GM12891 (cell line): Measurements from ENCODE around the gene PCNX1.

Source experiments
- PAX5 ChIP-seq: IDR thresholded peaks from 2 replicates; pipeline ENCODE4 v1.6.1; 2011; ENCODE audit warnings: low read length, moderate library complexity, mild to moderate bottlenecking; ENCODE audit not compliant: insufficient read depth, severe bottlenecking
- POLR2A ChIP-seq: IDR thresholded peaks from 2 replicates; pipeline ENCODE4 v1.6.1; 2011; ENCODE audit warnings: low read depth, low read length, control low read depth
- POLR2AphosphoS5 ChIP-seq: IDR thresholded peaks from 2 replicates; pipeline ENCODE4 v1.6.1; 2011; ENCODE audit warnings: low read depth, low read length, control low read depth
- POU2F2 ChIP-seq: IDR thresholded peaks from 2 replicates; pipeline ENCODE4 v1.6.1; 2011; ENCODE audit warnings: low read depth, mild to moderate bottlenecking, control low read depth, low read length, moderate library complexity
- SPI1 ChIP-seq: IDR thresholded peaks from 2 replicates; pipeline ENCODE4 v1.6.1; 2011; ENCODE audit warnings: low read depth, low read length, control low read depth
- TAF1 ChIP-seq: IDR thresholded peaks from 2 replicates; pipeline ENCODE4 v1.6.1; 2011; ENCODE audit warnings: low read depth, low read length, control low read depth

DNA sequence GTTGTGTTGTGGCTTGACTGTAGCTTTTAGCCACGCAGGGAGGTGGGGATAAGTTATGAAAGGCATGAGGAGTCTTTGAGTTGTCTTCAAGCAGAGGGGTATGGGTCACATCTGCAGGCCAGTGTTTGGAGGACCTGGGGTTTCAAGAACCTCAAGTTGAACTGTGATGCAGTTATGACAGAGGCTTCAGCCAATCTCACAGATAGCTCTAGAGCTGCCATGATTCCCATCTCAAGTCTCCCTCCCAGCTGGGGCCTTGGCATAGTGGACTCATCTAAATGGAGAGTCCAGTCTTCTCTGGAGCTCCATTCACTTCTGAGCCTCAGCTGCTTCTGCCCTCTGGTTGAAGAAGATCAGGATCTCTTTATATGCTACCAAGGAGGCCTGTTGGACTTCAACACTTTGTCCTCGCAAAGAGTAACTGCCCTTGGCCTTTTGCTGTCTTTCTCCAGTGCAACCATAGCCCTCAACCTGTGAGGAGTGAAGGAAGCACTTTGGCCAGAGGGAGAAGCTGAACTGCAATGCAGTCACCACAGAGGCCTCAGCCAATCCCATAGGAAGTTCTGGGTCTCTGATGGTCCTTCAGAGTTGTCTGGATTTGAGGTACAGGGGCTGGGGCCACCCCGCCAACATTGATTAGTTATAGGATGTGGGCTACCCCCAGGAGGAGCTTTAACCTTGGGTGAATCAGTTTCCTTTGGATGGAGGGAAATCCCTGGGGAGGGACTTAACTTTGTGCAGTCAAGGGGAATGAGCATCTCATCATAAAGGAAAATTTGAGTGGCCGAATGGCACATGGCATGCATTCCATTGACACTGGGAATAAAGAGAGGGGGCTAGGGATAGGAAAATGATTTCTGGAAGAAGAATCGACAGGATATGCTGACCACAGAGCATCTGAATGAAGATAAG is 230.5 kb downstream of the PCNX1 start:
- TF ChIP-seq POLR2AphosphoS5: no peak
- no peak for TF ChIP-seq TAF1
- no peak for TF ChIP-seq POLR2A
- no peak for TF ChIP-seq POU2F2
- no peak for TF ChIP-seq PAX5
- no peak for TF ChIP-seq SPI1
